ENCODE measurements around the gene ABCB9. TPM values are rescaled to one million over a fixed set of nuclear protein-coding genes. Genes with fewer than 3 reads are reported as not detected.

ABCB9 gene
- total and polyA plus RNA-seq, 8 donors: 4.5 to 11.8 (median 8.3) TPM

DNA sequence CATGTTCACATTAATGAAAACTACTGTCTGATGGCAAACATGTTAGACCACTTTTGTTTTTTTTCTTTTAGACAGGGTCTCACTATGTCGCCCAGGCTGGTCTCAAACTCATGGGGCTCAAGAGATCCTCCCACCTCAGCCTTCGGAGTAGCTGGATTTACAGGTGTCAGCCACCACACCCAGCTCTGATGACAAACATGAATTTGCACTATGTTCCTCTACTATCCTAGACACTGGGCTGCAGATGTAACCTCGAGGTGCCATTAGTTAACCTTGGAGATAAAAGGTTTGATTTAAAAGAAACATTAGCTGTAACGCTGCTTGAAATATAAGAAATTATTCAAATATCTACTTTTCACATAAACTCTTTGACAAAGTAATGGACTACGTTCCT is 78.4 kb downstream of the ABCB9 start:
- H3K36me3 ChIP-seq: no peaks in the 10 kb centered on the region
- TF ChIP-seq, protein P1, sequence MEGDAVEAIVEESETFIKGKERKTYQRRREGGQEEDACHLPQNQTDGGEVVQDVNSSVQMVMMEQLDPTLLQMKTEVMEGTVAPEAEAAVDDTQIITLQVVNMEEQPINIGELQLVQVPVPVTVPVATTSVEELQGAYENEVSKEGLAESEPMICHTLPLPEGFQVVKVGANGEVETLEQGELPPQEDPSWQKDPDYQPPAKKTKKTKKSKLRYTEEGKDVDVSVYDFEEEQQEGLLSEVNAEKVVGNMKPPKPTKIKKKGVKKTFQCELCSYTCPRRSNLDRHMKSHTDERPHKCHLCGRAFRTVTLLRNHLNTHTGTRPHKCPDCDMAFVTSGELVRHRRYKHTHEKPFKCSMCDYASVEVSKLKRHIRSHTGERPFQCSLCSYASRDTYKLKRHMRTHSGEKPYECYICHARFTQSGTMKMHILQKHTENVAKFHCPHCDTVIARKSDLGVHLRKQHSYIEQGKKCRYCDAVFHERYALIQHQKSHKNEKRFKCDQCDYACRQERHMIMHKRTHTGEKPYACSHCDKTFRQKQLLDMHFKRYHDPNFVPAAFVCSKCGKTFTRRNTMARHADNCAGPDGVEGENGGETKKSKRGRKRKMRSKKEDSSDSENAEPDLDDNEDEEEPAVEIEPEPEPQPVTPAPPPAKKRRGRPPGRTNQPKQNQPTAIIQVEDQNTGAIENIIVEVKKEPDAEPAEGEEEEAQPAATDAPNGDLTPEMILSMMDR (IDR thresholded peaks at IDR 0.05): no peak
- peak overlapping the region; percentile 90 to 95 for H3K27ac ChIP-seq
- DNase-seq (no peak), ATAC-seq (no peak)
- no peaks in the 10 kb centered on the region for H3K9me3 ChIP-seq
- no peaks in the 10 kb centered on the region for H3K27me3 ChIP-seq
- intact Hi-C loops (cut with DNase I): no loop called here
- H3K4me3 ChIP-seq: peak overlapping the region in 1 of 2 donors; percentile 22
- peaks cover 56 to 95% of the 10 kb centered on the region in 2 donors for H3K4me1 ChIP-seq

DNA sequence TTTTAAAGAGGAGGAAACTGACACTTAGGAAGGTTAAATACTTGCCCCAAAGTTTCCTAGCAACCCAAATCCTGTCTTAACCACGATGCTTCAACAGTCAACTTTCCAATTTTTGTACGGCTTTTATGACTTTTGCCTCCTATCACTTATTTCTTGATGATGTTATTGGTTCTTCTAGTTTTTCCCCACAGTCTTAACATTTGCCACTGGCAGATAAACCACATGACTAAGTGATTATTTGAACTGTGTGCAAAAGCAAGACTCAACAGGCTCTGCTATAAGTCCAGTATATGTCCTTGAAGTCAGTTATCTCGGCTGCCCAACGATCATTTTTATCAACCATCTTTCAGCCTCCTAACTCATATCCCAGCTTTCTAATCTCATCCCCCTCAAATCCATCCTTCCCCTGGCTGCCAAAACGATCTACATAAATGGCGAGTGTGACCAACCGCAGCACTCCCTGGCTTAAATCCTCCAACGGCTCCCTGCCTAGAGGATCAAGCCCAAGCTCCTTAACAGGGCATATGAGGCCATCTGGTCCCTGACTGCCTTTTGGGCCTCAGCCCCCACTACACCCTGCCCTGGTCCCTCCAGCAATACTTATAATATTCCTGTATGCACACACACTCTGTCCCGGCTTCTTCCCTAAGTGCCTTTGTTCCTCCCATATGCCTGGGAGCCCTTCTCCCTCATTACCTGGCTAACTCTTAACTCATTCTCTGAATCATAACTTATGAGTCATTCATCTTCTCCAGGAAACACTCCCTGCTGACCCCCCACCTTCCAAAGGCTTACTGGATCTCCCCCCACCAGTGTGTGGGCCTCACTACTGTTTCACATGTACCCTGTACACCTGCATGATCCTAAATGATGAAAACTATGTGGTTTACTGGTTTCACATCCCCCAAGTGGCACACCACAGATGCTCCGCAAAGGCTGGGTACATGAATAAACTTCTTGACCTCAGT is 79.1 kb downstream of the ABCB9 start:
- TF ChIP-seq, protein P1 (IDR thresholded peaks at IDR 0.05): no peak
- no peak overlapping the region for H3K4me3 ChIP-seq
- H3K4me1 ChIP-seq: peaks cover 49 to 94% of the 10 kb centered on the region in 2 donors
- intact Hi-C loops (cut with DNase I): no loop called here
- ATAC-seq (peak; percentile 27), DNase-seq (no peak)
- H3K27ac ChIP-seq: peak overlapping the region; percentile 90 to 95
- H3K9me3 ChIP-seq: no peaks in the 10 kb centered on the region
- no peaks in the 10 kb centered on the region for H3K27me3 ChIP-seq
- H3K36me3 ChIP-seq: no peaks in the 10 kb centered on the region

DNA sequence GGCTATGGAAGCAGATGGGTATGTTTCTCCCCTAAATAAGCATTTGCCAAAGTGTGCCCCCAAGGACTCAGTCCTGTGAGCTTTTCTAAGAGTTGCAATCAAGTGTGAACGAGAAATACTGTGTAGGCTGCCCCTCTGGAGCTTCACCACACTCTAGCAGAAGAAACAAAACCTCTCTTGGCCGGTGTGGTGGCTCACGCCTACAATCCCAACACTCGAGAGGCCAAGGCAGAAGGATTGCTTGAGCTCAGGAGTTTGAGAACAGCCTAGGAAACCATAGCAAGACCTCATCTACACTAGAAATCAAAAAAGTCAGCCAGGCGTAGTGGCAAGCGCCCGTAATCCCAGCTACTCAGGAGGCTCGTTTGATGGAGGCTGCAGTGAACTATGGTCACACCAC is 80.1 kb downstream of the ABCB9 start:
- H3K27me3 ChIP-seq: no peaks in the 10 kb centered on the region
- no peak overlapping the region for H3K27ac ChIP-seq
- intact Hi-C loops (cut with DNase I): no loop called here
- H3K4me3 ChIP-seq: no peak overlapping the region
- DNase-seq: no peak
- no peak for ATAC-seq
- TF ChIP-seq, protein P1 (IDR thresholded peaks at IDR 0.05): no peak
- H3K4me1 ChIP-seq: peaks cover 42 to 87% of the 10 kb centered on the region in 2 donors
- no peaks in the 10 kb centered on the region for H3K9me3 ChIP-seq
- no peaks in the 10 kb centered on the region for H3K36me3 ChIP-seq

DNA sequence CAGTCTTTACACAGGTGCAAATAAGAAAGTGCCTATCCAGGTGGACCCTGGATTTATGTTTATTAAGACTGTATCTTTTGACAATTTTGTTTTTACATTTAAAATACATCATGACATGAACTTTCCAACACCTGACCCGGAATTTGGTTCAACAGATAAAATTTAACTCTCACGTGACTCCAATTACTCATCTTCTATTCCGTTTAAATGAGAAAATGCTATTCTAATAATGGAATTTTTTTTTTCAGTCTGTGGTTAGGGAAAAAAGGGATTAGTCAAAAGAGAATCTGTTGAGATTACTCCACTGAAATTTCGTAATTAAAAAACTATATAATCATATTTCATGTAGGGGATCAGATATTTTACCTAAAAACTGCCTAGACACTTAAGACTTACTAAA is 81.4 kb downstream of the ABCB9 start:
- no peak for DNase-seq
- TF ChIP-seq, protein P1 (IDR thresholded peaks at IDR 0.05): no peak
- Histone ChIP-seq H3K4me1 (peaks cover 38 to 87% of the 10 kb centered on the region in 2 donors), H3K9me3 (no peaks in the 10 kb centered on the region), H3K27ac (no peak overlapping the region), H3K4me3 (no peak overlapping the region), H3K36me3 (no peaks in the 10 kb centered on the region), H3K27me3 (no peaks in the 10 kb centered on the region)
- intact Hi-C loops (cut with DNase I): no loop called here
- no peak for ATAC-seq

DNA sequence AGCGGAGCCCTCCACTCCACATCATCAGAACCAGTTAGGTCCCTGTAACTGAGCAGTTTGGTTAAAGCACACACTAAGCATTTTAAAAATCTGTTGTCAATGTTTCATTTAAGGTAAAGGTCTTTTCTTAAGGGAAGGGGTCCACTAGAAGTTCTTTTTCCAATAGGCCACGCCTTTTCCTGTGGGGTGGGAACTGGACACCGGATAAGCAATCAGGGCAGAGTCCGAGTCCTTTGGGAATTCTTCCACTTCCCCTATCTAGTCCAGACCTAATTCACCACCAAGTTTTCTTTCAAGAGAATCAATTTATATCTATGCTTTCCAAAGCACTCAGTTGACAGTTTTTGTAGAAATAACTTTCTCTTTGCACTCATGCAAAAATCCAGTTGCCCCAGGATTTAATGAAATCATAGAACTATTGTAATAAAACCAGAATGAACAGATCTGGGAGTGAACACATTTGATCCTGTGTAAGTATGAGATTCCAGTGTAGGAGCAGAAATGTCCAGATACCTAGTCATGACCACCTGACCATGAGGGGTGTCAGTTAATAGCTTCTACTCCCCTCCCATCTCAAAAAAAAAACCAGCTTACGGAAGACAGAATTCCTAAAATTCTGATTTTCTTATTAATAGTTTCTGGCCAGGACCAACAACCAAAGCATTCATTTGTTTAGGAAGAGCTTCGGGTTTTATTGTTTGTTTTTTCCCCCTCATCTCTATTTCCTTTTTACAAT is 82.0 kb downstream of the ABCB9 start:
- no peaks in the 10 kb centered on the region for H3K36me3 ChIP-seq
- H3K9me3 ChIP-seq: no peaks in the 10 kb centered on the region
- H3K4me1 ChIP-seq: peaks cover 38 to 87% of the 10 kb centered on the region in 2 donors
- no peak overlapping the region for H3K4me3 ChIP-seq
- no peak for ATAC-seq
- peak overlapping the region; percentile 2 to 14 for H3K27ac ChIP-seq
- TF ChIP-seq, protein P1 (IDR thresholded peaks at IDR 0.05): no peak
- DNase-seq: no peak
- intact Hi-C loops (cut with DNase I): no loop called here
- no peaks in the 10 kb centered on the region for H3K27me3 ChIP-seq

Data from left lung (tissue), 10 donors.